Effector memory CD8-positive, alpha-beta T cell (primary cell): ENCODE data around the gene SCN9A.

Experiments used
- ATAC-seq: fragments of 150-1000 bp; cut with Tn5 transposase; replicated peaks from 2 replicates; pipeline ENCODE4 v1.10.0; 2021; ENCODE audit warnings: mild to moderate bottlenecking, moderate library complexity
- DNase-seq, 3 experiments: peaks; one replicate each; pipeline ENCODE4 v3.0.0; 2021
- H3K27ac Mint-ChIP-seq, 2 donors: one replicate each; pipeline ENCODE4 v1.8.0; 2022; ENCODE audit warnings: mild to moderate bottlenecking in 2 of 2, mixed read lengths in 2 of 2, moderate library complexity in 2 of 2
- H3K27me3 Mint-ChIP-seq, 2 donors: one replicate each; pipeline ENCODE4 v1.8.0; 2022; ENCODE audit warnings: mixed read lengths in 2 of 2
- H3K36me3 Mint-ChIP-seq: one replicate; pipeline ENCODE4 v1.8.0; 2022; ENCODE audit warnings: mild to moderate bottlenecking, moderate library complexity, mixed read lengths; ENCODE audit not compliant: insufficient read depth
- H3K4me1 Mint-ChIP-seq, 2 donors: one replicate each; pipeline ENCODE4 v1.8.0; 2022; ENCODE audit warnings: low read depth in 2 of 2, mixed read lengths in 2 of 2
- H3K4me3 Mint-ChIP-seq, 2 donors: one replicate each; pipeline ENCODE4 v1.8.0; 2022; ENCODE audit warnings: mild to moderate bottlenecking in 2 of 2, mixed read lengths in 2 of 2, moderate library complexity in 2 of 2
- H3K9me3 Mint-ChIP-seq, 2 donors: one replicate each; pipeline ENCODE4 v1.8.0; 2022; ENCODE audit warnings: mixed read lengths in 2 of 2

SCN9A gene

GRCh38 chr2:166302036-166302435 lies 73.7 kb downstream of the SCN9A start:
- no peaks in the 10 kb centered on the region for H3K9me3 Mint-ChIP-seq
- DNase-seq (no peak), ATAC-seq (no peak)
- H3K4me3 Mint-ChIP-seq, result no peak overlapping the region
- H3K4me1 Mint-ChIP-seq, result no peaks in the 10 kb centered on the region
- H3K36me3 Mint-ChIP-seq, result no peaks in the 10 kb centered on the region
- H3K27ac Mint-ChIP-seq, result no peak overlapping the region
- no peaks in the 10 kb centered on the region for H3K27me3 Mint-ChIP-seq

GRCh38 chr2:166297951-166298350 lies 77.8 kb downstream of the SCN9A start:
- no peak for ATAC-seq

GRCh38 chr2:166293984-166294383 lies 81.8 kb downstream of the SCN9A start:
- Mint-ChIP-seq H3K4me1 (no peaks in the 10 kb centered on the region), H3K9me3 (peaks cover 10 to 11% of the 10 kb centered on the region in 2 donors), H3K36me3 (no peaks in the 10 kb centered on the region), H3K27me3 (no peaks in the 10 kb centered on the region), H3K27ac (no peak overlapping the region), H3K4me3 (no peak overlapping the region)
- no peak for DNase-seq
- no peak for ATAC-seq

More at GRCh38 chr2:166297951-166298350, 77.8 kb downstream of the SCN9A start:
- no peak for DNase-seq
- Mint-ChIP-seq H3K27me3 (no peaks in the 10 kb centered on the region), H3K27ac (no peak overlapping the region), H3K36me3 (no peaks in the 10 kb centered on the region), H3K4me3 (no peak overlapping the region), H3K4me1 (no peaks in the 10 kb centered on the region), H3K9me3 (peaks cover 0 to 1% of the 10 kb centered on the region in 2 donors)

GRCh38 chr2:166285215-166285614 lies 90.5 kb downstream of the SCN9A start:
- Mint-ChIP-seq H3K27ac (no peak overlapping the region), H3K4me3 (no peak overlapping the region), H3K36me3 (no peaks in the 10 kb centered on the region), H3K9me3 (peaks cover 0 to 4% of the 10 kb centered on the region in 2 donors), H3K4me1 (no peaks in the 10 kb centered on the region), H3K27me3 (no peaks in the 10 kb centered on the region)
- DNase-seq (no peak), ATAC-seq (no peak)

GRCh38 chr2:166284359-166284758 lies 91.4 kb downstream of the SCN9A start:
- Mint-ChIP-seq H3K9me3 (peaks cover 0 to 4% of the 10 kb centered on the region in 2 donors), H3K4me1 (no peaks in the 10 kb centered on the region), H3K27ac (no peak overlapping the region), H3K27me3 (no peaks in the 10 kb centered on the region), H3K4me3 (no peak overlapping the region), H3K36me3 (no peaks in the 10 kb centered on the region)
- ATAC-seq (no peak), DNase-seq (no peak)

- H3K27ac Mint-ChIP-seq, result no peak overlapping the region
- ATAC-seq, result no peak
Observed at GRCh38 chr2:166282154-166282553, 93.6 kb downstream of the SCN9A start.

GRCh38 chr2:166278856-166279255 lies 96.9 kb downstream of the SCN9A start:
- no peak for ATAC-seq
- no peak for DNase-seq
- H3K4me3 Mint-ChIP-seq, result no peak overlapping the region
- no peaks in the 10 kb centered on the region for H3K27me3 Mint-ChIP-seq
- no peaks in the 10 kb centered on the region for H3K36me3 Mint-ChIP-seq
- H3K4me1 Mint-ChIP-seq, result no peaks in the 10 kb centered on the region
- peaks cover 0 to 2% of the 10 kb centered on the region in 2 donors for H3K9me3 Mint-ChIP-seq
- H3K27ac Mint-ChIP-seq, result no peak overlapping the region

More at GRCh38 chr2:166282154-166282553, 93.6 kb downstream of the SCN9A start:
- no peaks in the 10 kb centered on the region for H3K27me3 Mint-ChIP-seq
- H3K9me3 Mint-ChIP-seq, result peaks cover 0 to 4% of the 10 kb centered on the region in 2 donors
- DNase-seq, result no peak
- H3K4me1 Mint-ChIP-seq, result no peaks in the 10 kb centered on the region
- no peak overlapping the region for H3K4me3 Mint-ChIP-seq
- H3K36me3 Mint-ChIP-seq, result no peaks in the 10 kb centered on the region

GRCh38 chr2:166270376-166270775 lies 105.4 kb downstream of the SCN9A start:
- no peaks in the 10 kb centered on the region for H3K27me3 Mint-ChIP-seq
- no peaks in the 10 kb centered on the region for H3K36me3 Mint-ChIP-seq
- H3K4me3 Mint-ChIP-seq, result no peak overlapping the region
- DNase-seq (no peak), ATAC-seq (no peak)
- H3K9me3 Mint-ChIP-seq, result peaks cover 6 to 7% of the 10 kb centered on the region in 2 donors
- no peak overlapping the region for H3K27ac Mint-ChIP-seq
- H3K4me1 Mint-ChIP-seq, result no peaks in the 10 kb centered on the region

- DNase-seq (no peak), ATAC-seq (no peak)
- H3K9me3 Mint-ChIP-seq, result peaks cover 5 to 6% of the 10 kb centered on the region in 2 donors
- H3K27ac Mint-ChIP-seq, result no peak overlapping the region
- no peaks in the 10 kb centered on the region for H3K4me1 Mint-ChIP-seq
- H3K4me3 Mint-ChIP-seq, result no peak overlapping the region
- no peaks in the 10 kb centered on the region for H3K27me3 Mint-ChIP-seq
- no peaks in the 10 kb centered on the region for H3K36me3 Mint-ChIP-seq
Observed at GRCh38 chr2:166269322-166269721, 106.4 kb downstream of the SCN9A start.

GRCh38 chr2:166257859-166258258 lies 117.9 kb downstream of the SCN9A start:
- Mint-ChIP-seq H3K4me1 (no peaks in the 10 kb centered on the region), H3K27me3 (no peaks in the 10 kb centered on the region), H3K27ac (no peak overlapping the region), H3K36me3 (no peaks in the 10 kb centered on the region), H3K4me3 (no peak overlapping the region), H3K9me3 (peaks cover 0 to 6% of the 10 kb centered on the region in 2 donors)
- no peak for ATAC-seq
- no peak for DNase-seq

GRCh38 chr2:166256896-166257295 lies 118.8 kb downstream of the SCN9A start:
- no peak overlapping the region for H3K27ac Mint-ChIP-seq
- ATAC-seq (no peak), DNase-seq (no peak)
- no peaks in the 10 kb centered on the region for H3K27me3 Mint-ChIP-seq
- H3K36me3 Mint-ChIP-seq, result no peaks in the 10 kb centered on the region
- no peaks in the 10 kb centered on the region for H3K4me1 Mint-ChIP-seq
- H3K4me3 Mint-ChIP-seq, result no peak overlapping the region
- H3K9me3 Mint-ChIP-seq, result peaks cover 0 to 6% of the 10 kb centered on the region in 2 donors

- ATAC-seq, result no peak
- H3K9me3 Mint-ChIP-seq, result peaks cover 6 to 19% of the 10 kb centered on the region in 2 donors
- no peak overlapping the region for H3K27ac Mint-ChIP-seq
- H3K36me3 Mint-ChIP-seq, result no peaks in the 10 kb centered on the region
- no peaks in the 10 kb centered on the region for H3K27me3 Mint-ChIP-seq
- no peaks in the 10 kb centered on the region for H3K4me1 Mint-ChIP-seq
- no peak for DNase-seq
- H3K4me3 Mint-ChIP-seq, result no peak overlapping the region
Observed at GRCh38 chr2:166249318-166249717, 126.4 kb downstream of the SCN9A start.

- DNase-seq, result no peak
- peaks cover 12 to 19% of the 10 kb centered on the region in 2 donors for H3K9me3 Mint-ChIP-seq
- H3K27ac Mint-ChIP-seq, result no peak overlapping the region
- H3K27me3 Mint-ChIP-seq, result no peaks in the 10 kb centered on the region
- H3K4me1 Mint-ChIP-seq, result no peaks in the 10 kb centered on the region
- no peak for ATAC-seq
- H3K36me3 Mint-ChIP-seq, result no peaks in the 10 kb centered on the region
- H3K4me3 Mint-ChIP-seq, result no peak overlapping the region
Observed at GRCh38 chr2:166246901-166247300, 128.8 kb downstream of the SCN9A start.

- ATAC-seq (no peak), DNase-seq (no peak)
- no peaks in the 10 kb centered on the region for H3K36me3 Mint-ChIP-seq
- H3K4me3 Mint-ChIP-seq, result no peak overlapping the region
- peaks cover 6 to 7% of the 10 kb centered on the region in 2 donors for H3K9me3 Mint-ChIP-seq
- no peak overlapping the region for H3K27ac Mint-ChIP-seq
- H3K4me1 Mint-ChIP-seq, result no peaks in the 10 kb centered on the region
- no peaks in the 10 kb centered on the region for H3K27me3 Mint-ChIP-seq
Observed at GRCh38 chr2:166242309-166242708, 133.4 kb downstream of the SCN9A start.
